WTC11 (cell line): ENCODE measurements around the gene DLG1.

Source experiments
- ATF2 ChIP-seq: sonication (generic); formaldehyde crosslinking; IDR thresholded peaks from 2 replicates; pipeline ENCODE4 v1.8.1; 2022; ENCODE audit warnings: low read depth, missing genetic modification reagents, borderline replicate concordance
- CREB1 ChIP-seq: sonication (generic); formaldehyde crosslinking; IDR thresholded peaks from 2 replicates; pipeline ENCODE4 v1.8.0; 2023; ENCODE audit warnings: mild to moderate bottlenecking, missing genetic modification reagents
- CREM ChIP-seq: sonication (generic); formaldehyde crosslinking; IDR thresholded peaks from 2 replicates; pipeline ENCODE4 v1.8.1; 2022; ENCODE audit warnings: mild to moderate bottlenecking, missing genetic modification reagents, moderate library complexity
- JUN ChIP-seq: sonication (generic); formaldehyde crosslinking; IDR thresholded peaks from 2 replicates; pipeline ENCODE4 v1.8.0; 2023; ENCODE audit warnings: mild to moderate bottlenecking, missing genetic modification reagents
- KAT7 ChIP-seq: sonication (generic); formaldehyde crosslinking; IDR thresholded peaks from 2 replicates; pipeline ENCODE4 v1.8.1; 2023; ENCODE audit warnings: missing genetic modification reagents, mild to moderate bottlenecking, borderline replicate concordance
- NR1H2 ChIP-seq: sonication (generic); formaldehyde crosslinking; IDR thresholded peaks from 2 replicates; pipeline ENCODE4 v1.9.0; 2021; ENCODE audit warnings: mild to moderate bottlenecking, moderate library complexity, missing genetic modification reagents
- USF2 ChIP-seq: sonication (generic); formaldehyde crosslinking; IDR thresholded peaks from 2 replicates; pipeline ENCODE4 v1.8.1; 2023; ENCODE audit warnings: mild to moderate bottlenecking, missing genetic modification reagents, moderate library complexity
- TF ChIP-seq, protein P1 (sequence below): fragments of 200-600 bp; IDR thresholded peaks from 2 replicates; pipeline ENCODE4 v1.8.0; 2022; ENCODE audit warnings: antibody characterized with exemption
- TF ChIP-seq, protein P2 (sequence below): sonication (generic); formaldehyde crosslinking; IDR thresholded peaks from 2 replicates; pipeline ENCODE4 v1.8.1; 2023; ENCODE audit warnings: mild to moderate bottlenecking, missing genetic modification reagents

GRCh38 chr3:197021231-197021630, 277.2 kb downstream of the DLG1 start:
- TF ChIP-seq CREM (no peak), USF2 (CRISPR knock-in tag) (no peak), ATF2 (CRISPR knock-in tag) (no peak), NR1H2 (CRISPR knock-in tag) (no peak), CREB1 (no peak), KAT7 (CRISPR knock-in tag) (no peak), JUN (CRISPR knock-in tag) (no peak)
- TF ChIP-seq, protein P1, sequence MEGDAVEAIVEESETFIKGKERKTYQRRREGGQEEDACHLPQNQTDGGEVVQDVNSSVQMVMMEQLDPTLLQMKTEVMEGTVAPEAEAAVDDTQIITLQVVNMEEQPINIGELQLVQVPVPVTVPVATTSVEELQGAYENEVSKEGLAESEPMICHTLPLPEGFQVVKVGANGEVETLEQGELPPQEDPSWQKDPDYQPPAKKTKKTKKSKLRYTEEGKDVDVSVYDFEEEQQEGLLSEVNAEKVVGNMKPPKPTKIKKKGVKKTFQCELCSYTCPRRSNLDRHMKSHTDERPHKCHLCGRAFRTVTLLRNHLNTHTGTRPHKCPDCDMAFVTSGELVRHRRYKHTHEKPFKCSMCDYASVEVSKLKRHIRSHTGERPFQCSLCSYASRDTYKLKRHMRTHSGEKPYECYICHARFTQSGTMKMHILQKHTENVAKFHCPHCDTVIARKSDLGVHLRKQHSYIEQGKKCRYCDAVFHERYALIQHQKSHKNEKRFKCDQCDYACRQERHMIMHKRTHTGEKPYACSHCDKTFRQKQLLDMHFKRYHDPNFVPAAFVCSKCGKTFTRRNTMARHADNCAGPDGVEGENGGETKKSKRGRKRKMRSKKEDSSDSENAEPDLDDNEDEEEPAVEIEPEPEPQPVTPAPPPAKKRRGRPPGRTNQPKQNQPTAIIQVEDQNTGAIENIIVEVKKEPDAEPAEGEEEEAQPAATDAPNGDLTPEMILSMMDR = no peak
- TF ChIP-seq, protein P2, sequence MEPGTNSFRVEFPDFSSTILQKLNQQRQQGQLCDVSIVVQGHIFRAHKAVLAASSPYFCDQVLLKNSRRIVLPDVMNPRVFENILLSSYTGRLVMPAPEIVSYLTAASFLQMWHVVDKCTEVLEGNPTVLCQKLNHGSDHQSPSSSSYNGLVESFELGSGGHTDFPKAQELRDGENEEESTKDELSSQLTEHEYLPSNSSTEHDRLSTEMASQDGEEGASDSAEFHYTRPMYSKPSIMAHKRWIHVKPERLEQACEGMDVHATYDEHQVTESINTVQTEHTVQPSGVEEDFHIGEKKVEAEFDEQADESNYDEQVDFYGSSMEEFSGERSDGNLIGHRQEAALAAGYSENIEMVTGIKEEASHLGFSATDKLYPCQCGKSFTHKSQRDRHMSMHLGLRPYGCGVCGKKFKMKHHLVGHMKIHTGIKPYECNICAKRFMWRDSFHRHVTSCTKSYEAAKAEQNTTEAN (CRISPR knock-in tag) = no peak
